HTR-8/SVneo (cell line): ENCODE results near the gene GLCCI1.
"Not testable (repeated sequence)": the region's sequence is repeated elsewhere in the genome, so short reads cannot be mapped to it uniquely, and the experiment has no call there.

ENCODE experiments used
- DNase-seq: peaks from one replicate; pipeline ENCODE4 v3.0.0; 2011; ENCODE audit warnings: low spot score, mixed read lengths; ENCODE audit not compliant: insufficient read length
- FAIRE-seq: peaks from 2 replicates; lab custom pipeline; 2011; peaks lifted over from hg19 to GRCh38; lab: Jason Lieb, UNC

The GLCCI1 gene

GRCh38 chr7:8040768-8041369 is 72.3 kb downstream of the GLCCI1 start:
- no peak for FAIRE-seq
- DNase-seq = no peak

DNA sequence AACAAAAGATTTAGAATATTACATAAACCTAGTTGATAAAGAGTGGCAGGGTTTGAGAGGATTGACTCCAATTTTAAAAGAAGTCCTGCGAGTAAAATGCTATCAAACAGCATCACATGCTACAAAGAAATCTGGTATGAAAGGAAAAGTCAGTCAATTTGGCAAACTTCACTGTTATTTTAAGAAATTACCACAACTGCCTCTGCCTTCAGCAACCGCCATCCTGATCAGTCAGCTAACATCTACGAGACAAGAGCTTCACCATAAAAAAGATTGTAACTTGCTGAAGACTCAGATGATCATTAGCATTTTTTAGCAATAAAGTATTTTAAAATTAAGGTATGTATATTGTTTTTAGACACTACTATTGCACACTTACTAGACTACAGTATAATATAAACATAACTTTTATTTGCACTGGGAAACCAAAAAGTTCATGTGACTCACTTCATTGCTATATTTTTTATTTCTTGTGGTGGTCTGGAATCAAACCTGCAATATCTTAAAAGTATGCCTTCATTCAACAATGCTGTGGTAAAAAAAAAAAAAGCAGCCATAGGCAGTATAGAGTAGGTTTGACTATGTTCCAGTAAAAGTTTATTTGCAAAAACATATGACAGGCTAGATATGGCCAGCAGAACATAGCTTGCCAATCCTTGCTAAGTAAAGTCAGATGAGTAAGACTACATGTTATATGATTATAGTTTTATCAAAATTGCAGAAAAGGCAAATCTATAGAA is 74.4 kb downstream of the GLCCI1 start:
- no peak for DNase-seq
- FAIRE-seq = no peak

DNA sequence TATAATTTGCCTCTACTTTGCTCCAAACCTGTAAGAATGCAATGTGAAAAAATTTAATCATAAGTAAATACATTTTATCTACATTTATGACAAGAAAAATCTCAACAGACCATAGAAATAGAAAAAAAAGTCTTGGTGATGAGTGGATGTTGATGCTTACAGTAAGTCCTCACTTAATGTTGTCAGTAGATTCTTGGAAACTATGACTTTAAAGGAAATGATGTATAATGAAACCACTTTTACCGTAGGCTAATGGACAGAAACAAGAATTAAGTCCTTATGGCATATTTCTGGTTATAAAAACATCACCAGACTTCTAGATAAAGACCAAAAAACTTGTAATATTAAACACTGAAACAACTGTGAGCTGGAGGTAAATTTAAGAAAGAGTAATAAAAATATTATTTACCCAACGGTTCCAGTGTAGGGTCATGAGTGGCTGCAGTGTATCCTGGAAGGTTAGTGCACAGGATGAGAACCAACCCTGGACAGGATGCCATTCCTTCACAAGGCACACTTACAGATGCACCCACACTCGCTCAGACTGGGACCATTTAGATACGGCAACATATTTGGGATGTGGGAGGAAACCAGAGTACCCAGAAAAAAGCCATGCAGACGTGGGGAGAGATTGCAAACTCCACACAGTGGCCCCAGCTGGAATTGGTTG is 76.3 kb downstream of the GLCCI1 start:
- DNase-seq (no peak), FAIRE-seq (no peak)

GRCh38 chr7:8048067-8048466 is 79.5 kb downstream of the GLCCI1 start:
- FAIRE-seq, DNase-seq: not testable (repeated sequence)

GRCh38 chr7:8051373-8051772 is 82.8 kb downstream of the GLCCI1 start:
- DNase-seq = no peak
- no peak for FAIRE-seq

DNA sequence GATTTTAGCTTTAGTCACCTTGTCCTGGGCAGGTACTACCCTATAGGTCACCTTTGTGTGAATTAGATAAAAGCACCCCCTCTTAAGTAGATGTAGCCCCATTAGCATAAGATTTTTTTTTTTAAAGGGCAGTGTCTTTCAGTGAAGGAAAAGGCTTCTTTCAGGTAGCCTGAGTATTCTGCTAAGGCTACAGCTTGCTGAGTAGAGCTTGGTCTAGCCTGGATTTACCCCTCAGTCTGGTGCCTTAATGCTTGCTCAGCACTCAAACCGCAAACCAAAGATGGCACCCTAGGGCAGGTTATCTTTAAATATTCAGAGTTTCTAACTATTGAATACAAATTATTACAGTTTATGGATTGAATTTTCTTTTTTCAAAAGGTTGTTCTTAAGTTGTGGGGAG is 83.4 kb downstream of the GLCCI1 start:
- FAIRE-seq (no peak), DNase-seq (no peak)

- DNase-seq = no peak
- no peak for FAIRE-seq
These were observed 84.2 kb downstream of the GLCCI1 start for GRCh38 chr7:8052824-8053223.

DNA sequence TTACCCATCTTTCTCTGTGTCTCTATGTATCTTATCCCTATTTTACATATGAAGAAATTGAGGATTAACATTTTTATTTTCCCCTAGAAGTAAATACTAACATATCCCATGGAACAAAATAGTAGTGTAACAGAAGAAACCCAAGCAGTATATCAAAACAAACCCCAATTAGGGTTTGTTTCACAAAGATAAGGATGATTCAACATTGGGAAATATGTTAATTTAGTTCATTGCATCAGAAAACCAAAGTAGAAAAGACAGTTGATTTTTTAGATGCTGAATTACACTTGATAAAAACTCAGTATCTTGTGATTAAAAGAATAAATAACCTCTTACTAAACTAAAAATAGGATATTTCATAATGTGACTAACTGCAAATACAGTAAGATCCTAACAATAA is 87.8 kb downstream of the GLCCI1 start:
- DNase-seq = no peak
- no peak for FAIRE-seq

- no peak for FAIRE-seq
- DNase-seq = no peak
These were observed 89.0 kb downstream of the GLCCI1 start for GRCh38 chr7:8057566-8057965.

- no peak for DNase-seq
- FAIRE-seq = no peak
These were observed 89.7 kb downstream of the GLCCI1 start for GRCh38 chr7:8058322-8058721.

- DNase-seq (no peak), FAIRE-seq (no peak)
These were observed 90.3 kb downstream of the GLCCI1 start for GRCh38 chr7:8058852-8059251.

GRCh38 chr7:8060241-8060640 is 91.6 kb downstream of the GLCCI1 start:
- FAIRE-seq = no peak
- no peak for DNase-seq

DNA sequence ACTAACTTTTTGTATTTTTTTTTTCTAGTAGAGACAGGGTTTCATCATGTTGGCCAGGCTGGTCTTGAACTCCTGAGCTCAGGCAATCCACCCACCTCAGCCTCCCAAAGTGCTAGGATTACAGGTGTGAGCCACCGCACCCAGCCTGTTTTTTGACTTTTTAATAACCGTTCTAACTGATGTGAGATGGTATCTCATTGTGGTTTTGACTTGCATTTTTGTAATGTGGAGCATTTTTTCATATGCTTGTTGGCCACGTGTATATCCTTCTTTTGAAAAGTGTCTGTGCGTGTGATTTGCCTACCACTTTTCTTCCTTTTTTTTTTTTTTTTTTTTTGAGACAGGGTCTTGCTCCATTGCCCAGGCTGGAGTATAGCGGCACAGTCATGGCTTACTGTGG is 94.7 kb downstream of the GLCCI1 start:
- DNase-seq, FAIRE-seq: not testable (repeated sequence)

- FAIRE-seq = no peak
- no peak for DNase-seq
These were observed 95.2 kb downstream of the GLCCI1 start for GRCh38 chr7:8063706-8064297.

DNA sequence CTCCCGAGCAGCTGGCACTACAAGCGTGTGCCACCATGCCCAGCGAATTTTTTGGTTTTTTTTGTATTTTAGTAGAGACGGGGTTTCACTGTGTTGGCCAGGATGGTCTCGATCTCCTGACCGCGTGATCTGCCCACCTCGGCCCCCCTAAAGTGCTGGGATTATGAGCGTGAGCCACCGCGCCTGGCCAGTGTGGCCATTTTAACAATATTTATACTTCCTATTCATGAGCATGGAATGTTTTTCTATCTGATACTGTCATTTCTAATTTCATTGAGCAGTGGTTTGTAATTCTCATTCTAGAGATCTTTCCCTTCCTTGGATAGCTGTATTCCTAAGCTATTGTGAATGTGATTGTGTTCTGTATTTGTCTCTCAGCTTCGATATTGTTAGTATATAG is 96.2 kb downstream of the GLCCI1 start:
- DNase-seq (no peak), FAIRE-seq (no peak)

DNA sequence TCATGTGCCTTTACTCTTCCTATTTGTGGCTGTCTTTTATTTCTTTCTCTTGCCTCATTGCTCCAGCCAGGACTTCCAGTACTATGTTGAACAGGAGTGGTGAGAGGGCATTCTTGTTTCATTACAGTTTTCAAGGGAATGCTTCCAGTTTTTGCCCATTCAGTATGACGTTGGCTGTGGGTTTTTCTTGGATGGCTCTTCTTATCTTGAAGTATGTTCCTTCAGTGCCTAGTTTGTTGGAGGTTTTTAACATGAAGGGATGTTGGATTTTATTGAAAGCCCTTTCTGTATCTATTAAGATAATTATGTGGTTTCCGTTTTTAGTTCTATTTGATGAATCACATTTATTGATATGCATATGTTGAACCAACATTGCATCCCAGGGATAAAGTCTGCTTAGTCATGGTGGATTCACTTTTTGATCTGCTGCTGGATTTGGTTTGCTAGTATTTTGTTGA is 96.8 kb downstream of the GLCCI1 start:
- no peak for FAIRE-seq
- DNase-seq = no peak

GRCh38 chr7:8068892-8069686 is 100.5 kb downstream of the GLCCI1 start:
- DNase-seq = no peak
- FAIRE-seq = no peak

DNA sequence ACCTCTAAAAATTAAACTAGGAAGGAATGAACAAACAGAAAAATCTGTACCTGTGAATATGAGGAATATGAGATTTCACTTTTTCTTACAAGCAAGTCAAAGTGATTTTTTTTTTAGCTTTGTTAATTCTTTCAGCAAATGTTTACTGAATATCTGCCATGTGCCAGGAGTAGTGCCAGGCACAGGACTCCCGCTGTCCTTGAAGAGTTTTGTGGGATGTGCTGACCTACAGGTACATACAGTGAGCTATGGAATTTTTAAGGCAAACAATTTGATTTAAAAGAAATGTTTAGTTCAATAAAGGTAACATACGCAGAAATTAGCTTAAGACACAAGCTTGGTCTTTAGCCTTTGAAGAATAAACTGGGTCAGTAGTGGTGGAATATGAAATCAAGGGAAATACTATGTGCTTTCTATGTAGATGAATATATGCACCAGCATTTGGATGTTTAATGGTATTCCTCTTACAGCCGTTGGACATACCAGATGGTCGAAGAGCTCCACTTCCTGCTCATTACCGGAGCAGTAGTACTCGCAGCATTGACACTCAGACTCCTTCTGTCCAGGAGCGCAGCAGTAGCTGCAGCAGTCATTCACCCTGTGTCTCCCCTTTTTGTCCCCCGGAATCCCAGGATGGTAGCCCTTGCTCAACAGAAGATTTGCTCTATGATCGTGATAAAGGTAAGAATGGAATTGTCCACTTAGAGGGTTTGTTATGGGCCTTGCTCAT is 102.0 kb downstream of the GLCCI1 start:
- FAIRE-seq = no peak
- DNase-seq = no peak

DNA sequence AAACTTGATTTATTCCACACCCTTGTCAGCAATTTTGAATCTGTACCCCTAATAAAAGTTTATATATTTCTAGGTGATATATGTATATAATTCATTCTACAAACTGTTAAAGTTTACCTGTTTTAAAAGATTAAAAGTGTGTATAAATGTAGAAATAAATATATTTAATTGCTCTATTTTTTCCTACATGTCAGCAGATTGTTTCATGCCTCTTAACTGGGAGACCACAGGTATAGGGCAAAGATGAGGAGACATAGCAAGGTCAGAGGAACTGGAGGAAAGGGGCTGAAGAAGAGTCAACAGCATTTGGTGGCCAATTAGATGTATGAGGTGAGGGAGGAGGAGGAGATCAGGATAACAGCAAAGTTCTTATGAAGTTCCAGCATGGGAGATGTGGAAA is 109.8 kb downstream of the GLCCI1 start:
- no peak for FAIRE-seq
- no peak for DNase-seq

GRCh38 chr7:8082762-8083161 is 114.2 kb downstream of the GLCCI1 start:
- DNase-seq (no peak), FAIRE-seq (no peak)
